GM19463 (cell line): ENCODE data around the gene CELF1.

Experiments used
- ATAC-seq: cut with Tn5 transposase; IDR thresholded peaks from one replicate; pipeline ENCODE4 v1.9.1; 2021; ENCODE audit warnings: mild to moderate bottlenecking, moderate library complexity; ENCODE audit not compliant: unreplicated experiment

The CELF1 gene

GRCh38 chr11:47552566-47553405 lies at the start of gene CELF1:
Gene CELF1 (minus strand): TSS chr11:47553132. CDS start chr11:47499523, 53,609 bp downstream.
- peak; percentile 91 for ATAC-seq

- no peak for ATAC-seq
These were observed 47.0 kb upstream of the CELF1 start for GRCh38 chr11:47599902-47600301.

GRCh38 chr11:47595967-47596366 lies 43.0 kb upstream of the CELF1 start:
- no peak for ATAC-seq

GRCh38 chr11:47595029-47595428 lies 42.1 kb upstream of the CELF1 start:
- no peak for ATAC-seq

- no peak for ATAC-seq
These were observed 41.3 kb upstream of the CELF1 start, which contains the start of gene C1QTNF4 for GRCh38 chr11:47593934-47594855. Gene C1QTNF4 (minus strand): TSS chr11:47594411. CDS start chr11:47590810, 3,601 bp downstream.

GRCh38 chr11:47593492-47593933 lies 40.6 kb upstream of the CELF1 start:
- no peak for ATAC-seq

GRCh38 chr11:47592970-47593369 lies 40.0 kb upstream of the CELF1 start:
- ATAC-seq = no peak

GRCh38 chr11:47592251-47592650 lies 39.3 kb upstream of the CELF1 start:
- no peak for ATAC-seq

GRCh38 chr11:47591764-47592163 lies 38.8 kb upstream of the CELF1 start:
- ATAC-seq = no peak

GRCh38 chr11:47589977-47590861 lies 37.3 kb upstream of the CELF1 start:
- ATAC-seq = no peak

- no peak for ATAC-seq
These were observed 36.6 kb upstream of the CELF1 start for GRCh38 chr11:47589584-47589976.

GRCh38 chr11:47589118-47589517 lies 36.2 kb upstream of the CELF1 start:
- ATAC-seq = no peak

GRCh38 chr11:47587723-47588326 lies 34.9 kb upstream of the CELF1 start:
- no peak for ATAC-seq

GRCh38 chr11:47587039-47587716 lies 34.2 kb upstream of the CELF1 start:
- no peak for ATAC-seq

GRCh38 chr11:47586098-47586855 lies 33.3 kb upstream of the CELF1 start, which contains the start of gene FAM180B:
Gene FAM180B (plus strand): TSS chr11:47586678. CDS start chr11:47586769, 91 bp downstream.
- ATAC-seq = no peak

- ATAC-seq = no peak
These were observed 30.9 kb upstream of the CELF1 start for GRCh38 chr11:47583844-47584243.

- peak; percentile 93 for ATAC-seq
These were observed 25.9 kb upstream of the CELF1 start, which contains the start of the genes KBTBD4 and NDUFS3 for GRCh38 chr11:47578524-47579494. Gene KBTBD4 (minus strand): TSS chr11:47578970. CDS start chr11:47578951, 19 bp downstream. Gene NDUFS3 (plus strand): TSS chr11:47579074. CDS start chr11:47579092, 18 bp downstream.
